ENCODE results near the gene LAX1.
A peak's percentile ranks its signal among the peaks of the same experiment; 100 is the strongest.
"Not testable (repeated sequence)": the region's sequence is repeated elsewhere in the genome, so short reads cannot be mapped to it uniquely, and the experiment has no call there.

The LAX1 gene, protein sequence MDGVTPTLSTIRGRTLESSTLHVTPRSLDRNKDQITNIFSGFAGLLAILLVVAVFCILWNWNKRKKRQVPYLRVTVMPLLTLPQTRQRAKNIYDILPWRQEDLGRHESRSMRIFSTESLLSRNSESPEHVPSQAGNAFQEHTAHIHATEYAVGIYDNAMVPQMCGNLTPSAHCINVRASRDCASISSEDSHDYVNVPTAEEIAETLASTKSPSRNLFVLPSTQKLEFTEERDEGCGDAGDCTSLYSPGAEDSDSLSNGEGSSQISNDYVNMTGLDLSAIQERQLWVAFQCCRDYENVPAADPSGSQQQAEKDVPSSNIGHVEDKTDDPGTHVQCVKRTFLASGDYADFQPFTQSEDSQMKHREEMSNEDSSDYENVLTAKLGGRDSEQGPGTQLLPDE

DNA sequence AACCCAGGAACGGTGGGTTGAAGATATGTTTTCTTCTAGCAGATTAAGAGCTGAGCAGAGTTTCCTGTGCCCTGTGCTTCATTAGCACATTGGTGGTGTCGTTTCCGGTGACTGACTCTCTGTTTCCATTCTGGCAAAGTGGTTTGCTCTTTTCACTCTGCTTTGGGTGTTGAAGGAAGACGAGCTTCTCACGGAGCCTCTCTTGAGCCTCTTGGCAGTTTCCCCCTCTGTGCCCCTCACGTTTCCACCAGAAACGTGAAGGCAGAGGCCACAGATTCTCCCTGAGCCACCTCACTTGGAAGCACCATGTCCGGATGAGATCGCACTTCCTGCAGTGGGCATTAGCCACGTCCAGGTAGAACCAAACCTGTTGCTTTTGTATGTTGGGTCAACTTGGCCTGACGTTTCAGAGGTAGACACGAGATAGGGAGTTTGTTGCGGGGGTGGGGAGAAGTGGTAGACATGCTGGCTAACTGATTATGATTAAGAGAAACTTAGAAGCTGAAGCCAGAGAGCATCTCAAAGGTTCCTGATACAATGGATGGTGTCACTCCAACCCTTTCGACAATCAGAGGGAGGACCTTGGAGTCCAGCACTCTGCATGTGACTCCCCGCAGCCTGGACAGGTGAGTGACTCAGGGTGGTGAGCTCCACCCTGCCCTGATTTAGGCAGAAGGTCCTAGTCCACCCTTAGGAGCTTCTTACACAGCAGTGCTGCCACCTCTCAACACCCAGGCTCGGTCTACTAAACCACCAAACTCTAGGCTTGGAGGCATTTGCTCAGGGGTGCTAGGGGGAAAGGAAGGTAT, at the start of gene LAX1:
TSS of gene LAX1 (plus strand) at position 155 of the 809 bp plus-strand sequence. CDS start at position 538, 383 bp downstream.
- no peak for DNase-seq

DNA sequence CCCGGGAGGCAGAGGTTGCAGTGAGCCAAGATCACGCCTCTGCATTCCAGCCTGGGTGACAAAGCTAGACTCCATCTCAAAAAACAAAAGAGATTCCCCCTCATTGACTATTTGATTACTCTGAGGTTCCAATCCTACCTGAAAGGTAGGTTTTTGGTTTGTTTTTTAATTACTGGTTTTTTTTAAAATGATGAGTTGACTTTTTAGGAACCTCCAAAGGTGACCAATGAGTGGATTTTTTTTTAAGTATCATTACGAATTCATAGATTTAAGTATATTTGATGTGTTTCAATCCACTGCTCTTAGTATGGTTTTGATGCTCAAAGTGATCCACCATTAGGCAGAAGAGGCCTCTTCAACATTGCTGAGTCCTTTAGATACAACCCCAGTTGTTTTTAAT, 47.9 kb upstream of the LAX1 start:
- no peak for DNase-seq

GRCh38 chr1:203720242-203720641, 44.7 kb upstream of the LAX1 start:
- no peak for DNase-seq

DNA sequence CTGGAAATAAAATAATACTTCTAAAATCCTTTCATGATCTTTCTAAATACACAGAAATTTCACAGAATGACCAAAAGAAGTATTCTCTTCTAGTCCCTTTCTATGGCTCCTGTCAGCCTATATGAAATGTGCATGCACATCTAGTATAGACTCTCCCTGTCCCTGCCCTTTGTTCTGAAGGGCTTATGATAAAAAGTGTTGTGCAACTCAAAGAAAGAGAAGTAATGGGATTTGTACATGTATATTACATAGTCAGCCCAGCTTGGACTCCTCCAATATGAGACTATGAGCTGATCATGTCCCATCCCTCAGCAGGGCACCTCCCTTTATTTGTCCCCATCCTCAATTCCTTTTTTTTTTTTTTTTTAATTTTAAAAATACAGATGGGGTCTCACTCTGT, 42.1 kb upstream of the LAX1 start:
- peak; percentile 38 for DNase-seq

- DNase-seq: peak; percentile 93
These were observed 38.5 kb upstream of the LAX1 start for GRCh38 chr1:203726417-203726867.

GRCh38 chr1:203733009-203733863, 31.7 kb upstream of the LAX1 start:
- peak; percentile 88 for DNase-seq

DNA sequence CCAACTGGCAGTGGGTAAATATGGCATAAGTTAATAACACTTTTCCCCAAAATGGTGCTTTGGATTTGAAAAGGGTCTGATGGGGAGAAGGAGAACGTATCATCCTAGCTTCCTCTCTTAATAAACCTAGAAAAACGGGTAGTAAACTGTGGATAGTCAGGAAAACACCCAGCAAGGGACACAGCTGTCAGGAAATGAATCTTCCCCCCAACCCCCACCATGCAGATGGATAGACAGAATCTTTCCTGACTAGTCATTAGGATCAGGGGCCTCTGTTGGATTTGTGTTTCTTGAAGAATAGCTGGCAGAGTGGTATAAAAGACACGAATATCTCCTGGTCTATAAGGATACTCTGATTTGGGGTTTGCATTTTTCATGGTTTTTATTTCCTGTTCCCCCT, 22.5 kb upstream of the LAX1 start:
- no peak for DNase-seq

DNA sequence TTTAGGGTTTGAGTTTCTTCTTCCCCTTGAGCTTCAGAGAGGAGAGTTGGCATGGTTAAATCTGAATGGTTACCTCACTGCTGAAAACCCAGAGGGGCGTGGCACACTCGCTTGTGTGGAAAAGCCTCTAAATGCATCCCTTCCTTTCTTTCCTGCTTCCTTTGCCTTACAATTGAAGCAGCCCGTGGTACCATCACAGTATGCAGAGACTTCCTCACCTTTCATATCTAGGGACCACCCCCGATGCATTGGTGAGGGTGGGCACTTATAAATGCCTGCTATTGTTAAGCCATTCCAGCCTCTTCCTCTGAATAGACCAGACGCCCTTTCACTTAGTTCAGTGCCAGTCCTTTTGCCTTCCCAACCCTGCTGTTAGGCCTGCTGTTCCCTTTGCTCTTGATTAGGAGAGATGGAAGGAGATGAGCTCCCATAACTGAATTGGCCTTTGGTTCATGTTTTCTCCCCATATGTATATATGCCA, 21.9 kb upstream of the LAX1 start:
- no peak for DNase-seq

- no peak for DNase-seq
These were observed 20.7 kb upstream of the LAX1 start for GRCh38 chr1:203744075-203744972.

- DNase-seq: no peak
These were observed 18.7 kb upstream of the LAX1 start for GRCh38 chr1:203746281-203746680.

GRCh38 chr1:203751051-203751450, 13.9 kb upstream of the LAX1 start:
- no peak for DNase-seq

GRCh38 chr1:203751618-203752361, 13.2 kb upstream of the LAX1 start:
- not testable (repeated sequence) for DNase-seq

DNA sequence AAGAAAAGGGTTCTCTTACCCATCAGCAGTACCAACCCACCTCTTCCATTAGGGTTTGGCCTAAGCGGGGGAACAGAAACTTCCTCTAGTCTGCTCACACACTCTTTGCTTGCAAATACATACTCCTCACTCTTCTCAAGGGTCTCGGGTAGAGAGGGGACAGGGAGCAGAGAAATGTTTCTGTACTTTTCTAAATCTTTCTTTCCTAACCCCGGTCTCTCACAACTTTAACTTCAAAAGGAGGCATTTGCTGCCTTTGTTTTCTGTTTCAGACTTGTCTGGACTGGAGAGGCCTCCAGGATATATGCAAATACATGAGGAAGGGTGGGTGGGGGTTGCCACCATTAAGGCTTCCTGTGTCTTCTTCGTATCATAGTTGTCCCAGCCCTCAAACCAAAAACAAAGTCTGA, 10.5 kb upstream of the LAX1 start:
- DNase-seq: no peak

DNA sequence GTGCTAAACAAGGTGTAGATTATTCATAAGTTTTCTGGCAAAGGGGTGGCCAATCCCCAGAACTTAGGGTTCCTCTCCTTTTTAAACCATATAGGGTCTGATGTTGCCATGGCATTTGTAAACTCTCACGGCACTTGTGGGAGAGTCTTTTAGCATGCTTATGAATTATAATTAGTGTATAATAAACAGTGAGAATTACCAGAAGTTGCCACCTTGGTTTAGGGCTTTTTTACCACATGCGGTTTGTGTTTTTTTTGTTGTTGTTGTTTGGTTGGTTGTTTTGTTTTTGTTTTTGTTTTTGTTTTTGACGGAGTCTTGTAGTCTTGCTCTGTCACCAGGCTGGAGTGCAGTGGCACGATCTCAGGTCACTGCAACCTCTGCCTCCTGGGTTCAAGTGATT, 8.9 kb upstream of the LAX1 start:
- DNase-seq: no peak

DNA sequence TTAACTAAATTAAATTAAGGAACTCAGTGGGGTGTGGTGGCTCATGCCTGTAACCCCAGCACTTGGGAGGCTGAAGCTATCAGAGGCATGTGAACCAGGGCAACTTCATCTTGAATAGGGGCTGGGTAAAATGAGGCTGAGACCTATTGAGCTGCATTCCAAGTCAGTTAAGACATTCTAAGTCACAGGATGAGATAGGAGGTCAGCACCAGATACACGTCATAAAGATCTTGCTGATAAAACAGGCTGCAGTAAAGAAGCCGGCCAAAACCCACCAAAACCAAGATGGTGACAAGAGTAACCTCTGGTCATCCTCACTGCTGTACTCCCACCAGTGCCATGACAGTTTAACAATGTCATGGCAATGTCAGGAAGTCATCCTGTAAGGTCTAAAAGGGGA, 6.2 kb upstream of the LAX1 start:
- not testable (repeated sequence) for DNase-seq

GRCh38 chr1:203760506-203760905, 4.5 kb upstream of the LAX1 start:
- DNase-seq: no peak

DNA sequence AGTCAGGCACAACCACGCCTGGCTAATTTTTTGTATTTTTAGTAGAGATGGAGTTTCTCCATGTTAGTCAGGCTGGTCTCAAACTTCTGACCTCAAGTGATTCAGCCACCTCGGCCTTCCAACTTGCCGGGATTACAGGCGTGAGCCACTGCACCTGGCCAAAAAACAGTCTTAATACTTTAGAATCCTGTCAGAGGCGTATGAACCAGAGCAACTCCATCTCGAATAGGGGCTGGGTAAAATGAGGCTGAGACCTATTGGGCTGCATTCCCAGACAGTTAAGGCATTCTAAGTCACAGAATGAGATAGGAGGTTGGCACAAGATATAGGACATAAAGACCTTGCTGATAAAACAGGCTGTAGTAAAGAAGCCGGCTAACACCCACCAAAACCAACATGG, 3.0 kb upstream of the LAX1 start:
- DNase-seq: not testable (repeated sequence)

GRCh38 chr1:203763505-203763904, 1.5 kb upstream of the LAX1 start:
- no peak for DNase-seq

GRCh38 chr1:203764105-203765028, 616 bp upstream of the LAX1 start:
- DNase-seq: no peak

DNA sequence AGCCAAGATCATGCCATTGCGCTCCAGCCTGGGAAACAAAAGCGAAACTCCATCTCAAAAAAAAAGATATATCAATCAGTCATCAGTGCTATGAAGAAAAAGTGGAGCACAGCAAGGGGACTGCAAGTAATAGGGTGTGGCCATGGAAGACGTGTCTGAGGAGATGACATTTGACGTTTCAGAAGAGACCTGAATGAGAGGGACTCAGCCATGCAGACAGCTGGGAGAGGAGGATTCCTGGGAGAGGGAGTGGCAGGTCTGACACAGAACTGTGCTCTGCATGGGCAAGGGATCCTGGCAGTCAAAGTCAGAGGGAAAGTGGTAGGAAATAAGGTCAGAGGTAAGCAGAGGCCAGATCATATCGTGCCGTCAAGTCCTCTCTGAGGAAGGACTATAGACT, 3.3 kb downstream of the LAX1 start:
- no peak for DNase-seq

Data from OCI-M1 (cell line).